GM19035 (cell line): Measurements from ENCODE around the gene CHST13.
"Not testable (repeated sequence)": the region's sequence is repeated elsewhere in the genome, so short reads cannot be mapped to it uniquely, and the experiment has no call there.

ENCODE experiments used
- ATAC-seq: cut with Tn5 transposase; IDR thresholded peaks from one replicate; pipeline ENCODE4 v1.9.1; 2021; ENCODE audit not compliant: unreplicated experiment

Gene CHST13

DNA sequence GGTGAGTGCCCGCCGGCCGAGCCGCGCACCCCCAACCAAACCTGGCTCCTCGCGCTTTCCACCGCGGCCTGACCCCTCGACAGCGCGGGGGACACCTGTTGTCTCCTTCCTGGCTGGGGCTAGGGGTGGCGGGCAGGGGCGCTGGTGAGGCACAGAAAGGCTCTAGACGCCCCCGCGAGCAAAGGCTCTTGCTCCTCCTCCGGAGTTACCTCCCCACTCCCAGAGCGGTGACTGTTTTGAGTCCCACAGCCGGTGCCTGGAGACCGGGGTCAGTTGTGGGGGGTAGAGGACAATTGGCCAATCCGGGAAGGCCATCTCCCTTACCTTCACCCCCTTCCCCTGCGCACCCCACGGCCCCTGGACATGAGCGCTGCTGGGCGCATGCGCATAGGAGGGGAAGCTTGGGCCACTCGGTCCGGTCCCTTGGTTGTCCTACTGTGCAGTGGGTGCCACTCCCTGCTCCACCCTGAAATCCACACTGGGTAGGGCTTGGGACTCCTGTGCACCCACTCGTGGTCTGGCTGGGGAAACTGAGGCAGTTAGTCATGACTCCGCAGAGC is 554 bp downstream of the CHST13 start:
- ATAC-seq = no peak

DNA sequence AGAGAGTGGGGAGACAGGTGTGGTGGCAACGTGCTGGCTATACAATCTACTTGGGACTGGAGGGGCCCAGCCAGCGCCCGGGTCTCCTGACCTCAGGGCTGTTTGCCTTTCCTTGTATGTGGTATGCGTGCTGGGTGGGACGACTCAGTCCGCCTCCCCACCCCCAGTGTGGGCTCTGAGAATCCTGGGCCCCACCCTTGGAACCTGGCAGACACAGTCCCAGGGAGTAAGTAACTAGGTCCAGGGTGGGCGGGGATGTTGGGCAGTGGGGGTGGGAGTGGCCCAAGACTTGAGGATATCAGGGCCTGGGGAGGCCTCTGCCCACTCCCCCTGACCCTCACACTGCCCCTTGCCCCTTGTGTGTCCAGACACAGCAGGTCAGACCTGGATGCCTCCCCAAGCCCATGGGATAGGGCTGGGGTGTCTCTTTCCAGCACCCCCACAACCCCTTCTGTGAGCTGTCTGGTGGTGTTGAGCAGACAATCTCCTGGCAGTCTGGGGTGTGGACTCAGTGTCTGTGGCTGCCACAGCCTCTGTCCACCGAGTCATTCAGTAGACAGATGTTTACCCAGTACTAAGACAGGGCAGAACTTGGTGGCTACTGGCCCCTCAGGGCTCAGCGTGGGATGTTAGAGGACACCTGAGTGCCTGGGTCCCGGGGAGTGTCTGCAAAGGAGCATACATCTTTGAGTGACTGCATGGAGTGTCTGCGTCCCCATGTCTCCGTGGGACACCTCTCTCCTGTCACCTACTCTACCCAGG is 1.3 kb downstream of the CHST13 start:
- no peak for ATAC-seq

DNA sequence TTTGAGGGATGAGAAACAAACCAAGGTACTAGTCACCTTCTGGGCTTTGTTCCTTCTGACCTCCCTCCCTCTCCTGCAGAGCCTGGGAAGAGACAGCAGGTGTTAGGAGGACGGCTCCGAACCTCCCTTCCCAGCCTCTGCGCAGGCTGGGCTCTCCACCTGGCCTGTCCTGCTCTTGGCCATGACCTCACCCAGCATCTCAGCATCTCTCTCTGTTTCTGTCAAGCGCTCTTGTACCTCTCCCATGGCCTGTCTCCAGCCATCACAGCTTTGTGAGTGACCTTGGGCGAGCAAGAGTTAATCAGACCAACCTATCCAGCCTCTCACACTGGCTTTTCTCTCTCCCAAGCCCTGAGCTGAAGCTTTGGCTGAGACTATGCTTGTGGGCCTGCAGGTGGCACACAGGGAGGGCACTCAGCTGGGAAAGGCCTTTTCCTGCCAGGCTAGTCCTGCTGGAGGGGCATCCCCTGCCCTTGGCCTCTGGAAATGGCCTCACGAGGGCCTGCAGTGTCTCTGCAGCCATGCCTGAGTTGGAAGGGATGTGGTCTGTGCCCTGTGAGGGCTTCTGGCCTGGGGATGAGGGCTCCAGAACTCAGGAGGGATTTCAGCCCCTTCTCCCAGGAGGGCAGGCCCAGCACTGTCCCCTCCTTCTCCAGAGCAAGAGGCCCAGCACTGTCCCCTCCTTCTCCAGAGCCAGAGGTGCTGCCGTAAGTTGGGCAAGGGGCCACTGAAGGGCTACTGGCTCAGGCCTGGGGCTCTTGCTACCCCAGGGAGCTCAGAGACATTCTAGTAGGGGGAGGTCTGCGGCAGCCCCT is 2.1 kb downstream of the CHST13 start:
- no peak for ATAC-seq

DNA sequence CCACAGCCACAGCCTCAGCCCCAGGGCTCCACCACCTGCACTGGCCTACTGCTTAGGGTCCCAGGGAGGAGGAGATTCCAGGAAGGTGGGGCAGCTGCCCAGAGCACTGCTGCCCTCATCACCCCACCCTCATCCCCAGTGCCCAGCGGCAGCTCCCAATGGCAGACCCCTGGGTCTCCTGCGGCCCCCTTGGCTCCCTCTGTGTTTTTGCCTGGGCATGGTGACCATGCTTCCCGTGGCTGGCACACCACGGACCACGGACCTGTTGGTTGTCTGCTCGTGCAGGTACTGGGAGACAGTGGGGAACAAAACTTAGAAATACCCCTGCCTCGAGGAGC is 2.7 kb downstream of the CHST13 start:
- ATAC-seq = no peak

DNA sequence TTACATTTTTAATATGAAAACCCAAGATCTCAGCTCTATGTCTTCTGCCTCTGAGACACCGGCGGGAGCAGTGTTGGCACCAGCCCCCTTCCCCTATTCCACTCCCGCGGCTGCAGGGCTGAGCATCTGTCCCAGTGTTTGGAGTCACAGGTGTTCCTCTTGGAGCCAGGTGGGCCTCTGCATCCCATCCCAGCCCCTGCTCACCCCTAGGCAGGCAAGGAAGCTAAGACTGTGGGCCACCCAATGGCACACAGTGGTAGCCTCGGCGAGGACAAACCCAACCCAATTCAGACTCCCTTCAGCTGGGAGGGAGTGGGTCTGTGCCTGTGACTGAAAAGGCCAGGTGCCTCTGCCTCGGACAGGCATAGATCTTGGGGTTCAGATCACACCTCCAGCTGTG is 3.1 kb downstream of the CHST13 start:
- no peak for ATAC-seq

DNA sequence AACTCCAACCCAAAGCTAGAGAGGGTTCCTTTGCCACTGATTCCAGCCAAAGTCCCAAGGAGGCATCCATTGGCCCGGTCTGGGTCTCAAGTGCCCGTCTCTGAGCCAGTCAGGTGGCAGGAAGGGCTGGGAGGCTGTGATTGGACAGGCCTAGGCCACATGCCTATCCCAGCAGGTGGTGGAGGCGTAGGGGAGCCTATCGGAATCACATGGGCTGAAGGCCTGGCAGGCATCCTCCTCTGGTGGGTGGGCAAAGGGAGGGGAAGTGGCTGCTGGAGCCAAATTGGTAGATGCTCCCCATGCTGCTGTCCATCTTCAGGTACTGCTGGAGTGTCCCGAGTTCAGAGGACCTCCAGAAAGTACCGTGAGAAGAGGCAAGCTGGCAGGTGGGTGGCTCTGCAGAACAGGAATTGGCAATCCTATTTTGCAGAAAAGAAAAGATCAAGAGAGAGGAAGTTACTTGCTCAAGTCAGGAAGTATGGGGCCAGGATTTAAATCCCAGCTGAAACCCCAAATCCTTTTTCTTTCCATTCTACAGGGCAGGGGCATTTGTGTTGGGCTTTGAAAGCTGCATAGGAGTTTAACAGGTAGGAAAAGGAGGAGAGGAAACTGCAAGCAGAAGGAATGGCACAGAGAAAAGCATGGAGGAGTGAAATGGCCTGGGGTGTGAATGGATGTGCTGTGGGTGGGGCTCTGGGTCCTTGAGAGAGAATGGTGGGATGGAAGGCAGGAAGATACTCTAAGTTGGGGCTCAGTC is 3.7 kb downstream of the CHST13 start:
- no peak for ATAC-seq

DNA sequence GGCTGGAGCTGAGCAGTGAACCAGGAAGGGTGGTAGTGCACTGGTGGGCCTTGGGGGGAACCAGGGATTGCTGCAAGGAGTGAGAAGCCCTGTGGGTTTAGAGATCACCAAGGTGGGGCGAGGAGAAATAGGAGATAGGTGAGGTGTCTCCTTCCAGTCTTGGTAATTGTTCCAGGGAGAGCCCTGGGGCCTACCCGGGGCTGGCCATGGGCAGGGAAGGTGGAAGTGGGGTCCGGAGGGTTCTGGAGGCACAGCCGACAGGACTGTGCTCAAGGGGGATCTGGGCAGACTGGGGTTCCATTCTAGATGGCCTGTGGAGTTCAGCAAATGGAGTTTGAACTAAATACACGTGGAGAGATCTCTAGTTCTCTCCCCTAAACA is 4.5 kb downstream of the CHST13 start:
- no peak for ATAC-seq

DNA sequence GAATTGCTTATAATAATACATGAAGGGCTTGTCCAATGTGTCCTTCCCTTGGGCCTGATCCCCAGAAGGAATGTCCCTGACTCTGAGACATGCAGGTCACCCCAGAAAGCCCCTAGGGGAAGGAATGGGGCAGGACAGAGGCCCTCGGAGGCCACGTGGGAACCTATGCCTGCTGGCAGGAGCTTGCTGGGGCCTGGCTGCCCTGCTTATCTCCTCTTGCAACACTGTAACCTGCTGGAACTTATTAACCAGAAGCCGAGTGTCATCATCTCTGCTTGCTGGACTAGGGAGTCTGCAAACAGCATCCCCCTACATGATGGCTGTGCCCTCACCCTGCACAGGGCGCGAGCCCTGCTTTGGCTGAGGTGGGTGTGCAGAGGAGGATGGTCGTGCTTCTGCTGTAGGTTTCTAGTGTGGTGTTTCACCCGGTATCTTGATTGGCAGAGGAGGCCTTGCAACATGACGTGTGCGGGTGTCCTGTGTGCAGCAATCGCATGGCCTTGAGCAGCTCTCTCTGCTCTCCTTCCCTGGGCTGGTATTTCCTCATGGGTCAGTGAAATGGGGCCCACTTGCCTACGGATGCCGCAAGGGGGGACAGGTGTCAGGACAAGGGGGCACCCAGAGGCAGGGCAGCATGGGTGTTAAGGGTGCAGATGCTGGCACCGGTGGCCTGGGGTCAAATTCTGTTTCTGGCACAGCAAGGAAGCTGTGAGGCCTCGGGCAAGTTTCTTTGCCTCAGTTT is 5.0 kb downstream of the CHST13 start:
- no peak for ATAC-seq

DNA sequence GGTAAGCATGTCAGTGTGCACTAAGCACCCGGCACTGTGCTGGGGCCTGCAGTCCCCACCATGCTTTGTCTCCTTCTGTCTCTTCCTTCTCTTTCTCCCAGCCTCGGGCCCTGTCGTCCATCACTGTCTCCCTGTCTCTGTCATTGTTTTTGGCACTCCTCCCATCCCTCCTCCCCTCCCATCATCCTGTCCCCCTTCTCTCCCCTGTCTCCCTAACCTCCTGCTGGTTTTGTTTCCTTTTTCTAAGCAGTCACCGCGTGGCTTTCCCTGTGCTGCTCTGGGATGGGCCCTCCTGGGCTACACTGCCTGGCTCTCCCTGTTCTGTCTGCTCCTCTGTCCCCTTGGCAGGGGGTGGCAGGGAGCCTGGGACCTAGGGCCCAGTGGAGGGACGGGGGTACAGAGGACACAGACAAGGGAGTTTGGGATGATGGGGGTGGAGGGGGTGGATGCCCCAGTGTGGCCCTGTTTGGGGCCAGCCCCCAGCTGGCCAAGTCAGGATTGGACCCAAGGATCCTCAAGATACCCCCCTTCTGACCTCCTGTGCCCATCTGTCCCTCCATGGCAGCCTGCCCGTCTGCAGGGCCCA is 5.7 kb downstream of the CHST13 start:
- no peak for ATAC-seq

DNA sequence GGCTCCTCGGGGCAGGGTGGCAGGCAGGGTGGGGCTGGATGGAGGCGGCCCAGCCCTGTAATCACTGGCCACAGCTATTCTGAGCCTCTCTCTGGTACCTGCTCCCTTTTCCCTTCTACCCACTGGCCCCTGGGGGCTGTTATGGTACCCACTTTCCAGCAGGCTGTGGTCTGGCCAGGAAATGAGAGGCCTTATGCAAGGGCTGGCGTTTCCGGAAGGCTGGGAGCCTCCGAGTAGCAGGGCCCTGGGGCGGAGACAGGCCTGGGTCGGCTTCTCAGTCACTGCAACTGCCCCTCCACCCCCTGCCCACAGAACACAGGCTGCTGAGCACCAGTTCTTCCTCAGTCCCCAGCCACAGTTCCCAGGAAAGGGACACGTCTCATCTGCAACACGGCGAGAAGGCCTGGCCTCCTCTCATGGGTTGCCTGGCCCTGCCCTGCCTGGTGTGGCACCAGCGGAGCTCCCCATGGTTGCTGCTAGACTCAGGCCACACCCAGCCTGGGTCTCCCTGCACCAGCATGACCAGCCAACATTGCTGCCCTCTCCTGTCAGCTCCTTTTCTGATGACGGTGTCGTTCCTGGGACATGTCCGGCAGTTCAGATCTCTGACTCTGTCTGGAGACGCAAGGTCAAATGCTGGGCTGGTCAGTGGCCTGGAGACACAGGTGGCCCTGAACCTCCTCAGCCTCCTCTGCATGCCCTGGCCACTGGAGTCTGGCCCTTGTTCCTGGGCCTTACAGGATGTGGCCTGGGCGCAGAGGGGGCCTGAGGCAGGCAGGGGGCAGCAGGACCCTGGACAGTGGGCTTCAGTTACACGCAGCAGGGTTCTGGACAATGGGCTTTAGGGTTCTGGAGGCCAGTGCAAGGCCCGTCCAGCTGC is 6.5 kb downstream of the CHST13 start:
- ATAC-seq = no peak

DNA sequence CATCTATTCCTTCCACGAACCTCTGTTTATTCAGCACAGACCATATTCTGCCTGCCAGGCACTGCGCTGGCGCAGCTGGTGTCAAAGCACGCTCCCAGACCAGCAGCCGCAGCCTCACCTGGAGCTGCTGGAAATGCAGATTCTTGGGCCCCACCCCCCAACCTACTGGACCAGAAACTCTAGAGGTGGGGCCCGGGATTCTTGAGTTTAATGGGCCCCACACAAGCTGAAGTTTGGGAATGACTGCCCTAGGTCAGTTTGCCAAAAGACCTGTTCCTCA is 7.0 kb downstream of the CHST13 start:
- no peak for ATAC-seq

DNA sequence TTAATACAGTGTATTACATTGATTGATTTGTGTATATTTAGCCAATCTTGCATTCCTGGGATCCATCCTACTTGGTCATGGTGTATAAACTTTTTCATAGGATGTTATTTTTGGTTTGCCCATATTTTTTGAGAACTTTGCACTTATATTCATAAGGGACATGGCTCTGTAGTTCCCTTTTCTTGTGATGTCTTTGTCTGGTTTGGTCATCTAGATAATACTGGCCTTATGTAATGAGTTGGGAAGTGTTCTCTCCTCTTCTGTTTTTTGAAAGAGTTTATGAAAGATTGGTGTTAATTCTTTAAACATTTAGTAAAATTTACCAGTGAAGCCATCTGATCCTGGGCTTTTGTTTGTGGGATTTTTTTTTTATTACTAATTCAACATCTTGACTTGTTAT is 9.6 kb downstream of the CHST13 start:
- no peak for ATAC-seq

DNA sequence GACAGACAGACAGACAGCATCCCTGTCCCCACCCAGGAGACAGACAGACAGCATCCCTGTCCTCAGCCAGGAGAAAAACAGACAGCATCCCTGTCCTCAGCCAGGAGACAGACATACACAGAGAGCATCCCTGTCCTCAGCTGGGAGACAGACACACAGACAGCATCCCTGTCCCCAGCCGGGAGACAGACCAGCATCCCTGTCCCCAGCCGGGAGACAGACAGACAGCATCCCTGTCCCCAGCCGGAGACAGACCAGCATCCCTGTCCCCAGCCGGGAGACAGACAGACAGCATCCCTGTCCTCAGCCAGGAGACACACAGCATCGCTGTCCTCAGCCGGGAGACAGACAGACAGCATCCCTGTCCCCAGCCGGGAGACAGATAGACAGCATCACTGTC is 10.8 kb downstream of the CHST13 start:
- ATAC-seq = not testable (repeated sequence)

DNA sequence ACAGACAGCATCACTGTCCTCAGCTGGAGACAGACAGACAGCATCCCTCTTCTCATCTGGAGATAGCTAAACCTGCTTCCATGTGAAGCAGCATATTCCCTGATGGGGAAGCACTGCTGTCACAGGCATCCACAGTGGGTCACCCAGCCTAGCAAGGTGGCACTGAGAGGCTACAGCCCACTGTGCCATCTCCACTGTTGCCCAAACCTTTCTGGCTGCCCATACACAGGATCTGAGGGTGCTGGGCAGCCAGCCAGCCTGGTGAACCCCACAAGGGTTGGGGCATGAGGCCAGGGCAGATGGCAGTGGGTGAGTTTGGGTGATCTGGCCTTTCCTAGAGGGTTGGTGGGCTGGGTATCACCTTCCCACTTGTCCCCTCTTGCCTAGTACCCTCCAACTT is 11.7 kb downstream of the CHST13 start:
- no peak for ATAC-seq

DNA sequence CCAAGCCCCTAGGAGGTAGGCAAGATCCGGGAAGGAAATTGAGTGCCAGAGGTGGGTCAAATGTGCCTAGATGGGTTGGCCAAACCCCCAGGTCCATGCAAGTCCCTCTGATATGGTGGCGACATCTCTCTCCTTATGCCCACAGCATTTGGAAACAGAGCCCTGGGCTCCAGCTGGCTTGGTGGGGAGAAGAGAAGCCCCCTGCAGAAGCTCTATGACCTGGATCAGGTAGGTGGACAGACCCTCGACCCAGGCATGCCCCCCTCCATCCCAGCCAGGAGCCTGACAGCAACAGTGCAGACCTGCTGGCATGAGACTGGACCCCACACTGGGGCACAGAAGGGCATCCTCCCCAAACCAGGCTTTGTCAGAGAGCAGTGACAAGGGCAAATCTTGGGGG is 12.2 kb downstream of the CHST13 start:
- no peak for ATAC-seq

DNA sequence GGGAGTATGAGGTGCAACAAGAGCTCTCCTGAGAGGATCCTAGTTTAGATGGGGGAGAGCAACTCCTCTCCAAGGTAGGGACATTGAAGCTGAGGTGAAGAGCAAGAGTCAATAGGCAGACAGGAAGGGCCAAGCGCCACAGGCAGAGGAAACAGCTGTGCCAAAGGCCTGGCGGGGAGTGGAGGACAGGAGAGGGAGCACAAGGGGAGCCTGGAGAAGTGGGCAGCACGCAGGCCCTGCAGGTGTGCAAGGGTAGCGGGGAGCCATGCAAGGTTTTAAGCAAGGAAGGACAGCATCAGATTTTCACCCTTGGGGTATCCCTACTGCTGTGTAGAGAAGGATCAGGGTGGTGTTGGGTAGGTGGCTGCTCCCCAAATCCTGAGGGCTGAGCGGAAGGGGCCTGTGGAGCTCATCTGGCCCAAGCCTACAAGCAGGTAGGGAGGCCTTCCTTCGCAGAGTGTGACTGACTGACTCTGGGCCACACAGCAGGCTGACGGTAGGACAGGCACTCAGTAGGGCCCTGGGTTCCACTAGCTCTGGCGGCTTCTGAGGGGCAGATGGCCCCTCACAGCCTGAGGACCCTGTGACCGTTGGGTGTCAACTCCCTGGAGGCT is 13.3 kb downstream of the CHST13 start:
- no peak for ATAC-seq

DNA sequence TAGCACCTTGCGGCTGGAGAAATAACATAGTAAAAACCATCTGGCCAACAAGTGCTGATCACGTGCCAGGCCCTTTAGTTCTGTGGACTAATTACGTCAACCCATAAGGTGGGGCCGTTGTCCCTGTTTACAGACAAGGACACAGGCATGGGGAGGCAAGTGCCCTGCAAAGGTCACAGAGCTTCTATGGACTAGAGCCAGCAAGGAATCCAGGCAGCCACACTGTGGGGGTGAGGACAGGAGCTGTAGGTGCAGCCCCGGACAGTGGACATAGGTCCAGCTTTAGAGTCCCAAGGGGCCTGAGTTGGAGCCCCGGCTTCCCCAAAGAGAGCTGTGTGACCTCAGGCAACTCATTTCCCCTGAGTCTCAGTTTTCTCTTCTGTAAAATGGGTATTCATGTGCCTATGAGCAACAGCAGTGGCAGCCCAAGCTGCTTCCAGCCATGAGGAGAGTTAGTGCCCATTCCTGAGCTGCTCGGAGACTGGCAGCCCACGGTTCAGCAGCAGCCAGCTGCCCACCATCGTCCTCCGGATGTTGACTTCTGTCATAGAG is 13.9 kb downstream of the CHST13 start:
- no peak for ATAC-seq

DNA sequence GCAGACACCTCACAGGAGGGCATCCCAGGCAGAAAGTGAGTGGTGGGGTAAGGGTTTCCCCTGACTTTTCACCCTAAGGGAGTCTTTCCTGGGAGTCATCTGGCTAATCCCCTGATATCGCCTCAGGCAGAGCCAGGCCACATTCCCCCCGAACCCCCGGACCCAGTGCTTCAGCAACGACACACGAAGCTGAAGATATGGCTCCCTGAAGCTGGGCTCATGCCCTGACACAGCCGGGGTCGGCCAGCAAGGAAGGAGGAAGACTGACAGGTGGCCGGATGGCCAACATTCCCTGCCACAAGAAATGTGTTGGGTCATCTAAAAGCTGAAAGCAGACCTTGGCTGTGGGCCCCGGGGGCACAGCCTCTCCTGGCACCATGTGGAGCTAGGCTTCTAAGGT is 14.4 kb downstream of the CHST13 start:
- no peak for ATAC-seq

DNA sequence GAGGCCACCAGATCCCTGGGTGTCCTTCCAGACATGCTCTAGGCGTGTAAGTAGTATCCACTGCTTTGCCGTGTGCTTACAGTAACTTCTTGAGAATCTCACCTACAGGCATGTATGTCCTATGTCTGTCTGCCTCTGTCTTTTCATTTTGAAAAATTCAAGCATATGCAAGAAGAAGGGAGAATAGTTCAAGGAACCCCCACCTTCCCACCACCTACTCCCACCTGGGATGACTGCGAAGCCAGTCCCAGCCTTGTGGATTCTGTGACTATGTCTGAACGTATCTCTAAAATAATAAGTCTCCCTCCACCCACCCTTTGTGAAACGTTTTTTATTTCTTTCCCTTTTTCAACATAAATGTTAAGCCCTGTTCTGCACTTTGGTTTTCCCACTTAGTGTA is 15.0 kb downstream of the CHST13 start:
- no peak for ATAC-seq
